Keratinocyte (primary cell): ENCODE data around the gene ATP5F1B. TPM values are rescaled to one million over a fixed set of nuclear protein-coding genes. Genes with fewer than 3 reads are reported as not detected.

Experiments used
- DNase-seq: peaks from one replicate; pipeline ENCODE4 v3.0.0-alpha.2; 2011; ENCODE audit warnings: low read depth, missing footprints, low spot score
- FAIRE-seq: peaks from 2 replicates; lab custom pipeline; 2011; peaks lifted over from hg19 to GRCh38; lab: Jason Lieb, UNC
- H2AFZ ChIP-seq: 2 replicates; pipeline ENCODE4 v1.6.0; 2012; ENCODE audit warnings: low read length, control low read depth, inconsistent platforms; ENCODE audit not compliant: control insufficient read depth
- H3K27ac ChIP-seq: 2 replicates; pipeline ENCODE4 v1.5.1; 2011; ENCODE audit warnings: low read length; ENCODE audit not compliant: control insufficient read depth, insufficient read depth
- H3K27me3 ChIP-seq: 3 replicates; pipeline ENCODE4 v1.6.0; 2011; ENCODE audit warnings: low read length; ENCODE audit not compliant: control insufficient read depth, insufficient read depth; ENCODE audit errors: extremely low read depth
- H3K36me3 ChIP-seq, 2 experiments: 2 replicates in 1 of 2; 3 replicates in 1 of 2; pipeline ENCODE4 v1.5.1; 2011; ENCODE audit warnings: low read length in 2 of 2, mild to moderate bottlenecking in 1 of 2; ENCODE audit not compliant: control insufficient read depth in 2 of 2, insufficient read depth in 2 of 2; ENCODE audit errors: extremely low read depth in 1 of 2
- H3K4me1 ChIP-seq: 3 replicates; pipeline ENCODE4 v1.5.1; 2011; ENCODE audit warnings: low read length; ENCODE audit not compliant: control insufficient read depth, insufficient read depth; ENCODE audit errors: extremely low read depth
- H3K4me2 ChIP-seq: 3 replicates; pipeline ENCODE4 v1.6.0; 2011; ENCODE audit warnings: low read depth, low read length; ENCODE audit not compliant: control insufficient read depth, insufficient read depth; ENCODE audit errors: extremely low read depth
- H3K4me3 ChIP-seq, 3 experiments: fragments of 200-600 bp in 1 of 3; sonication (generic) in 1 of 3; 2 replicates in 2 of 3; 3 replicates in 1 of 3; pipeline ENCODE4 v1.5.1; 2011 to 2016; ENCODE audit warnings: low read length in 3 of 3, mild to moderate bottlenecking in 3 of 3, control low read depth in 2 of 3, inconsistent platforms in 1 of 3, low read depth in 1 of 3, mixed read lengths in 1 of 3, mixed run types in 1 of 3, moderate library complexity in 1 of 3; ENCODE audit not compliant: control insufficient read depth in 2 of 3, insufficient read depth in 2 of 3; ENCODE audit errors: extremely low read depth in 1 of 3
- H3K79me2 ChIP-seq: 2 replicates; pipeline ENCODE4 v1.6.0; 2012; ENCODE audit warnings: low read length; ENCODE audit not compliant: control insufficient read depth, insufficient read depth
- H3K9ac ChIP-seq: 3 replicates; pipeline ENCODE4 v1.6.0; 2011; ENCODE audit warnings: low read length; ENCODE audit not compliant: control insufficient read depth, insufficient read depth; ENCODE audit errors: extremely low read depth
- H3K9me1 ChIP-seq: 3 replicates; pipeline ENCODE4 v1.6.0; 2011; ENCODE audit warnings: low read length; ENCODE audit not compliant: control insufficient read depth, insufficient read depth; ENCODE audit errors: extremely low read depth
- H3K9me3 ChIP-seq: 2 replicates; pipeline ENCODE4 v1.5.1; 2012; ENCODE audit warnings: low read depth, low read length; ENCODE audit not compliant: control insufficient read depth
- H4K20me1 ChIP-seq: 3 replicates; pipeline ENCODE4 v1.6.0; 2011; ENCODE audit warnings: low read length; ENCODE audit not compliant: control insufficient read depth, insufficient read depth; ENCODE audit errors: extremely low read depth
- EZH2 ChIP-seq: IDR thresholded peaks from one replicate; pipeline ENCODE4 v1.6.1; 2012; ENCODE audit warnings: inconsistent platforms, mild to moderate bottlenecking, low read length, moderate library complexity
- dilution Hi-C: fragments of 300-500 bp; cut with MboI; formaldehyde crosslinking; loops from one replicate; pipeline ENCODE4 v1.7.0; 2020; ENCODE audit warnings: low sequenced_read_pairs; ENCODE audit not compliant: extremely low pct_ligation_motif_present
- polyA plus RNA-seq, 5 experiments: library from polyadenylated mRNA; depleted of rRNA in 3 of 5; stranded (reverse) in 3 of 5; stranded (forward) in 1 of 5; unstranded in 1 of 5; fragments of >200 nt; gene quantifications; 1 replicate in 1 of 5; 2 replicates in 3 of 5; 3 replicates in 1 of 5; pipeline versions ENCODE4 v1.2.1 to v1.2.3, GENCODE V29; 2011 to 2012; ENCODE audit warnings: missing spikeins in 2 of 5, low read depth in 1 of 5, low replicate concordance in 1 of 5
- TF ChIP-seq, protein P1 (sequence below), 3 experiments: IDR thresholded peaks in 1 of 3; conservative IDR thresholded peaks in 1 of 3; optimal IDR thresholded peaks in 1 of 3; 2 replicates in 2 of 3; 3 replicates in 1 of 3; pipeline versions ENCODE3 to v1.5.1; 2011; ENCODE audit warnings: low read length in 3 of 3, mild to moderate bottlenecking in 3 of 3, moderate library complexity in 2 of 3, control low read depth in 1 of 3, inconsistent platforms in 1 of 3; ENCODE audit not compliant: insufficient read depth in 2 of 3; ENCODE audit errors: extremely low read depth in 1 of 3

ATP5F1B gene
- polyA plus RNA-seq, 1 donor (not counting 4 experiments of a cell fraction or from before 2014, with no cell fraction given), result 1,488 TPM

DNA sequence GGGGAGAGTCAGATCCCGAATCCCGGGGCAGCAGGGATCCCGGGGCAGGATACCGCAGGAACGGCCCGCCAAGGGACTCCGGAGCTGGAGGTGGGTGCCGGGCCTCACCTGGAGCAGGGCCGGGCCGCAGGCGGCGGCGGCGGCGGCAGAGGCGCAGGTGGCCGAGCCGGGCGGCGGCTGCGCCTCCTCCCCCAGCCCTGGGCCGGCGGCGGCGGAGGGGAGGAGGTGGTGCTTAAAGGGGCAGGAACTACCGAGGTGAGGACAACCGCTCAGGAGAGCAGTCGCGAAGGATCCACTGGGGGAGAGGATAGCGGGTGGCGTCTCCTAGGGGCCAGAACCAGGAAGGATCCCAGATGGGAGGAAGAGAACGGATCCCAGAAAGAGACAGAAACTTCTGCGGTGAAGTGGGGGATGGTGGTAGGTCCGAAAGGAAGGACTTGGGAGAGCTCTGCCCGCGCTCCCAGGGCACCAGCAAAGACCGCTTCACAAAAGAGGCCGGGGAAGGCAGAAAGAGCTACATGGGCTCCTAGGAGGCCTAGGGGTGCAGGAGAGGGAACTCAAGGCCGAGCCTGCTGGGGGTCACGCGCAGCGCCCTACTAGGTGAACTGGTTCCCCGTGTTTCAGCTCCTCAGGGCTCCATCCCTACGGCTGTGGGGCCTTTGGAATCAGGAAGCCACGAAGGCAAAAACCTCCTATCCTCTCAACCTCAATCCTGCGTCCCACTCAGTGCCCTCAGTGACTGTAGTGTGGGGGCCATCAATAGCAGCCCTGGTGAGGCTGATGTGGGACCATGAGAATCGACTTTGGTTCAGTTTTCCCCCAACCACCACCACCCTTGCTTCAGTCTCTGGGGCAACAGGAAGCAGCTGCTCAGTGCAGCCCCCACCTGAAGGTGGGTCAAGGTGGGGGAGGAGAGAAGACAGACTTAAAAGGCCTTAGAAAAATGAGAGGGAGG, 10.7 kb downstream of the ATP5F1B start:
- FAIRE-seq, result peak; percentile 68
- TF ChIP-seq, protein P1, sequence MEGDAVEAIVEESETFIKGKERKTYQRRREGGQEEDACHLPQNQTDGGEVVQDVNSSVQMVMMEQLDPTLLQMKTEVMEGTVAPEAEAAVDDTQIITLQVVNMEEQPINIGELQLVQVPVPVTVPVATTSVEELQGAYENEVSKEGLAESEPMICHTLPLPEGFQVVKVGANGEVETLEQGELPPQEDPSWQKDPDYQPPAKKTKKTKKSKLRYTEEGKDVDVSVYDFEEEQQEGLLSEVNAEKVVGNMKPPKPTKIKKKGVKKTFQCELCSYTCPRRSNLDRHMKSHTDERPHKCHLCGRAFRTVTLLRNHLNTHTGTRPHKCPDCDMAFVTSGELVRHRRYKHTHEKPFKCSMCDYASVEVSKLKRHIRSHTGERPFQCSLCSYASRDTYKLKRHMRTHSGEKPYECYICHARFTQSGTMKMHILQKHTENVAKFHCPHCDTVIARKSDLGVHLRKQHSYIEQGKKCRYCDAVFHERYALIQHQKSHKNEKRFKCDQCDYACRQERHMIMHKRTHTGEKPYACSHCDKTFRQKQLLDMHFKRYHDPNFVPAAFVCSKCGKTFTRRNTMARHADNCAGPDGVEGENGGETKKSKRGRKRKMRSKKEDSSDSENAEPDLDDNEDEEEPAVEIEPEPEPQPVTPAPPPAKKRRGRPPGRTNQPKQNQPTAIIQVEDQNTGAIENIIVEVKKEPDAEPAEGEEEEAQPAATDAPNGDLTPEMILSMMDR (optimal IDR thresholded peaks at IDR 0.05 in 1 of 3, IDR thresholded peaks at IDR 0.05 in 1 of 3, conservative IDR thresholded peaks at IDR 0.05 in 1 of 3; ENCODE audit: extremely low read depth in 1 of 3, insufficient read depth in 2 of 3, low read length in 3 of 3), result peak; percentile 60 to 77 (median 73)
- no peak for TF ChIP-seq EZH2
- peak overlapping the region; percentile 72 for H2AFZ ChIP-seq
- peaks cover 9 to 23% of the 10 kb centered on the region in 2 experiments for H3K36me3 ChIP-seq
- no peaks in the 10 kb centered on the region for H3K27me3 ChIP-seq
- no peaks in the 10 kb centered on the region for H4K20me1 ChIP-seq
- H3K4me3 ChIP-seq, result peak overlapping the region; percentile 58 to 95 (median 94)
- no peaks in the 10 kb centered on the region for H3K9me3 ChIP-seq
- peaks cover 4% of the 10 kb centered on the region for H3K9me1 ChIP-seq
- H3K79me2 ChIP-seq, result peaks cover 56% of the 10 kb centered on the region
- dilution Hi-C loops, result no loop called here
- H3K27ac ChIP-seq, result peak overlapping the region; percentile 93
- peak overlapping the region; percentile 100 for H3K4me2 ChIP-seq
- peaks cover 51% of the 10 kb centered on the region for H3K4me1 ChIP-seq
- DNase-seq, result no peak
- H3K9ac ChIP-seq, result peak overlapping the region; percentile 90

DNA sequence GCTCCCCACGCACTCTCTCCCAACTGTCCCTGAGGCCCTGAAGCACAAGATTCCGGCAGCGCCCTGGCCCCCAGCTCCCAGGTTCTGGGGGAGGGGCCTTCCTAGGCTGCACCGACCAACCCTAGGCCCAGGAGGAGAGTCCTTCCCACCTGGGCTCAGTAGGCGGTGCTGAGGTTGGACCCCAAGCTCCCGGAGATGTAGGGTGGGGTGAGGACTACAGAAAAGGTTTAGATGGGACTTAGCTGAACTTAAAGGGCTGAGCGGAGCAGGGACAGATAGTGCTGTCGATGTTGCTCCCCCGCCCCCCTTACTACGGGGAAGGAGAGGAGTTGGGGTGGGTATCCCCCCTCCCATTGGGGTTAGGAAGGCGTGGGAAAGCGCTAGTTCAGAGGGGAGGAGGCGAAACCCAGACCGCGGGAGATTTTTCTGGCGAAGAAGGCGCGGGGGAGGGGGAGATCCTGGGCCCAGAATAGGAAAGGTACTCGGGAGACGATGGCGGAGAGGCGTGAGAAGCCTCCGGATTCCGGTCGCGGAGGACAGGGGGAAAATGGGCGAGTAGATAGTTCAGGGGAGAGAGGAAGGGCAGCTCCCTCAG, 11.4 kb downstream of the ATP5F1B start:
- peaks cover 4 to 19% of the 10 kb centered on the region in 2 experiments for H3K36me3 ChIP-seq
- dilution Hi-C loops, result no loop called here

More for the DNA sequence above, 11.4 kb downstream of the ATP5F1B start:
- peak overlapping the region; percentile 58 to 95 (median 94) for H3K4me3 ChIP-seq
- peaks cover 59% of the 10 kb centered on the region for H3K79me2 ChIP-seq
- peak overlapping the region; percentile 90 for H3K9ac ChIP-seq
- H3K4me1 ChIP-seq, result peaks cover 51% of the 10 kb centered on the region
- H3K9me3 ChIP-seq, result no peaks in the 10 kb centered on the region
- peak overlapping the region; percentile 100 for H3K4me2 ChIP-seq
- peak overlapping the region; percentile 72 for H2AFZ ChIP-seq
- DNase-seq, result no peak
- no peaks in the 10 kb centered on the region for H4K20me1 ChIP-seq
- TF ChIP-seq, protein P1 (optimal IDR thresholded peaks at IDR 0.05 in 1 of 3, IDR thresholded peaks at IDR 0.05 in 1 of 3, conservative IDR thresholded peaks at IDR 0.05 in 1 of 3; ENCODE audit: extremely low read depth in 1 of 3, insufficient read depth in 2 of 3, low read length in 3 of 3), result no peak
- H3K27ac ChIP-seq, result peak overlapping the region; percentile 93
- no peaks in the 10 kb centered on the region for H3K27me3 ChIP-seq
- FAIRE-seq, result no peak
- peaks cover 4% of the 10 kb centered on the region for H3K9me1 ChIP-seq
